Lower leg skin (tissue), 3 donors: Measurements from ENCODE around the gene SBF1.

Experiments
- CTCF ChIP-seq, 3 donors: fragments of 450-650 bp; IDR thresholded peaks; one replicate each; pipeline ENCODE4 v1.5.1; 2016; ENCODE audit warnings: antibody characterized with exemption in 3 of 3, mild to moderate bottlenecking in 3 of 3, moderate library complexity in 2 of 3
- POLR2A ChIP-seq, 2 donors: fragments of 450-650 bp; IDR thresholded peaks; one replicate each; pipeline ENCODE4 v1.6.1; 2016 to 2017; ENCODE audit warnings: antibody characterized with exemption in 2 of 2, mild to moderate bottlenecking in 1 of 2, moderate library complexity in 1 of 2

GRCh38 chr22:50477923-50478322 lies 3.1 kb upstream of the SBF1 start:
- TF ChIP-seq CTCF (IDR thresholded peaks at IDR 0.05) (no peak), POLR2A (IDR thresholded peaks at IDR 0.05) (no peak)
